Ectodermal cell (in vitro differentiated cells): Measurements from ENCODE around the gene USP20.

Experiments used
- H3K27ac ChIP-seq: 2 replicates; pipeline ENCODE4 v1.7.0; 2013; ENCODE audit warnings: mild to moderate bottlenecking, low read depth, low read length; ENCODE audit not compliant: insufficient read depth, poor library complexity, severe bottlenecking
- H3K27me3 ChIP-seq: 2 replicates; pipeline ENCODE4 v1.7.0; 2013; ENCODE audit warnings: mild to moderate bottlenecking, low read length; ENCODE audit not compliant: insufficient read depth, control insufficient read depth, poor library complexity, severe bottlenecking
- H3K36me3 ChIP-seq: one replicate; pipeline ENCODE4 v1.7.0; 2013; ENCODE audit warnings: low read length; ENCODE audit not compliant: control insufficient read depth, insufficient read depth
- H3K4me1 ChIP-seq: one replicate; pipeline ENCODE4 v1.7.0; 2013; ENCODE audit warnings: low read length; ENCODE audit not compliant: control insufficient read depth, insufficient read depth
- H3K4me3 ChIP-seq: 2 replicates; pipeline ENCODE4 v1.7.0; 2013; ENCODE audit warnings: low read depth, low read length, control low read depth; ENCODE audit not compliant: insufficient read depth
- H3K9me3 ChIP-seq: 2 replicates; pipeline ENCODE4 v1.7.0; 2013; ENCODE audit warnings: mild to moderate bottlenecking, low read length, moderate library complexity; ENCODE audit not compliant: control insufficient read depth
- WGBS, 2 experiments: methylation state at CpG; one replicate each; pipeline ENCODE4 v1.1.7; 2013; ENCODE audit warnings: missing lambda C conversion rate in 2 of 2; 5-methylcytosine and 5-hydroxymethylcytosine counted together

The USP20 gene

DNA sequence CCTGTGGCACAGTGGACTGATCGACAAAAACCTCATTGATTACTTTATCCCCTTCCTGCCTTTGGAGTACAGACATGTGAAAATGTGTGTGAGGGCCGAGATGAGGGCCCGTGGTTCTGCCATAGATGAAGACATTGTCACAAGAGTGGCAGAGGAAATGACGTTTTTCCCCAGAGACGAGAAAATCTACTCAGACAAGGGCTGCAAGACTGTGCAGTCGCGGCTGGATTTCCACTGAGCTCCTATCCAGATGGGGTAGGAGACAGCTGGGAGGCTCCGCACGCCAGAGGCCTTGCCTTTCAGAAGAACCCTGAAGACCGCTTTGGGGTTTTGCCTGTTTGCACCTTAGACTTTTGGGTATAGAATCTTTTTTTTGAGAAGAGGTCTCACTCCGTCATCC is 25.9 kb upstream of the USP20 start:
- Histone ChIP-seq H3K27ac (peak overlapping the region; percentile 3), H3K4me1 (peaks cover under 1% of the 10 kb centered on the region), H3K9me3 (no peaks in the 10 kb centered on the region), H3K27me3 (no peaks in the 10 kb centered on the region), H3K36me3 (peaks cover 8% of the 10 kb centered on the region), H3K4me3 (no peak overlapping the region)
- WGBS, 2 experiments: 95 to 96% methylated on average over 11 of the region's 11 CpGs

GRCh38 chr9:129810116-129810515 is 25.1 kb upstream of the USP20 start:
- H3K4me1 ChIP-seq: no peaks in the 10 kb centered on the region
- H3K27ac ChIP-seq: no peak overlapping the region
- H3K9me3 ChIP-seq: no peaks in the 10 kb centered on the region
- H3K4me3 ChIP-seq: no peak overlapping the region
- 95 to 97% methylated on average over 11 of the region's 11 CpGs for WGBS, 2 experiments
- peaks cover 8% of the 10 kb centered on the region for H3K36me3 ChIP-seq
- no peaks in the 10 kb centered on the region for H3K27me3 ChIP-seq

DNA sequence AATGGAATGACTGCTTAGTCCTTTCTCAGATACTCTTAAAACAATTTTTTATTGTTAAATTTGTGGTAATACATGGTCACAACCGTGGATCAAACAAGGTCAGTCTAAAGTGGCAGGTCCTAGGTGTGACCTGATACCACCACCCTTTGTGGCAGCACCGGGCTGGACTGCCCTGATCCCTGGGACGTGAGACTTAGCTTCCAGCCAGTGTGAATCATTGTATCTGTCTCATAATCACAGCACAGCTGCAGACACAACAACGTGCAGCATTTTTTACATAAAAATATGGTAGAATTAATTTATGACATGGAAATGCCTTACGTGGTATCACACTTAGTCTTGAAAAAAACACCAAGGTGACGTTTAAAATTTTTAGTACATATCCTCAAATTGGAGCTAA is 24.5 kb upstream of the USP20 start:
- Histone ChIP-seq H3K27ac (no peak overlapping the region), H3K36me3 (peaks cover 11% of the 10 kb centered on the region), H3K9me3 (no peaks in the 10 kb centered on the region), H3K4me3 (no peak overlapping the region), H3K4me1 (no peaks in the 10 kb centered on the region), H3K27me3 (no peaks in the 10 kb centered on the region)
- 91 to 99% methylated on average over 5 to 6 of the region's 6 CpGs for WGBS, 2 experiments

DNA sequence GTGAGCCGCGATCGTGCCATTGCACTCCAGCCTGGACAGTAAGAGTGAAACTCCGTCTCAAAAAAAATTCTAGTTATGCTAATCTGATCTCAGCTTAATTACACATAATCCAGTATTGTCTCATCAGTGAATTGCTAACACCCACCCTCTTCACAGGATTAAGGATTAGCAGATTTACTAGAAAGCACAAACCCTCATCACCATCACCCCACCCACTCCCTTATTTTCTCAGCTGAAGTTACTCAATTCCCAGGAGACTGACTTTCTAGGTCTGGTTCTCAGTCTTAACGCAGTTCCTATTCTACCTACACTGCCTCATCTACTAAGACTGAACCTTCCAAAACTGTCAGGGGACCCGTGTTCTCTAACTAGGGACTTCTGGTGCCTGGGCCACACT is 23.3 kb upstream of the USP20 start:
- 90 to 95% methylated on average over 6 of the region's 6 CpGs for WGBS, 2 experiments
- H3K36me3 ChIP-seq: peaks cover 15% of the 10 kb centered on the region

DNA sequence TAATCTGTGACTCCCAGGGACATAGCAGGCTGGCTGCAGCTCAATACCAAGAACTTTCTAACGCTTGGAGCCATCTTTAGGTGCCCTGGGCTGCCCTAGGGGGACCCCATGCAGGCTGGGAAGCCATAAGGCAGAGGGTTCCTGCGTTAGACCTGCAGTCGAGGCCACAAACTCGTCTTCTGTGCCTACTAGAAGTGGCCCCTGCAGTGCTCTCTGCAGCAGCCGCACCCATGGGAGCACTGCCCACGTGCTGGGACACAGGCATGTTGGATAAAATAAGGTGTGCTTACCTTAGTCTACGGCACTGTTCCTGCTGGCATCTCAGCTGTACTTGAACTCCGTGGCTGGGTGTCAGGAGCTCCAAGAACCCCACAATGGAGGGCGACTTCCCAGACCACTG is 22.9 kb upstream of the USP20 start:
- Histone ChIP-seq H3K9me3 (no peaks in the 10 kb centered on the region), H3K27me3 (no peaks in the 10 kb centered on the region), H3K36me3 (peaks cover 18% of the 10 kb centered on the region), H3K27ac (no peak overlapping the region), H3K4me3 (no peak overlapping the region), H3K4me1 (no peaks in the 10 kb centered on the region)
- WGBS, 2 experiments: 94 to 96% methylated on average over 9 of the region's 9 CpGs

More for the DNA sequence above, 23.3 kb upstream of the USP20 start:
- no peak overlapping the region for H3K27ac ChIP-seq
- no peak overlapping the region for H3K4me3 ChIP-seq
- H3K4me1 ChIP-seq: no peaks in the 10 kb centered on the region
- H3K9me3 ChIP-seq: no peaks in the 10 kb centered on the region
- no peaks in the 10 kb centered on the region for H3K27me3 ChIP-seq

DNA sequence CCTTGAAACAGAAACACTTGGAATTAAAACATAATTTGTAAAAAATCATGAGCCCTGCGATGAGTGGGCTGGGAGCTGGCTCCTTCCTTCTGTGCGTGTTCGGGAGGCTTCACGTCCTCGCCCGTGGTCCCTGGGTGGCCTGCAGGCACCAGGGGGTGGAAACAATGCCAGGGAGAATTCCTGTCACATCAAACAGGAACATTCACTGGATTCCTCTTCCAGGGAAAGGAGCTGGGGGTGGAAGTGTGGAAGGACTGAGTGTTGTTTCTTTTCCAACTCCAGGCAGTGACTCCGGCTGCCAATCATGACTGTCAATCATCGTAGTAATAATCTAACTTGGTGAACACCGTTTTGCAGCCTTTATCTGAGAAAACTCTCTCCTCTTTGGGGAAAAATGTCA is 21.6 kb upstream of the USP20 start:
- H3K27ac ChIP-seq: no peak overlapping the region
- no peaks in the 10 kb centered on the region for H3K27me3 ChIP-seq
- H3K4me1 ChIP-seq: no peaks in the 10 kb centered on the region

GRCh38 chr9:129814432-129815223 is 20.6 kb upstream of the USP20 start:
- Histone ChIP-seq H3K36me3 (peaks cover 29% of the 10 kb centered on the region), H3K4me1 (no peaks in the 10 kb centered on the region), H3K27me3 (no peaks in the 10 kb centered on the region), H3K4me3 (no peak overlapping the region), H3K27ac (no peak overlapping the region), H3K9me3 (no peaks in the 10 kb centered on the region)
- WGBS, 2 experiments: 93 to 94% methylated on average over 17 of the region's 17 CpGs

More for the DNA sequence above, 21.6 kb upstream of the USP20 start:
- no peaks in the 10 kb centered on the region for H3K9me3 ChIP-seq
- peaks cover 25% of the 10 kb centered on the region for H3K36me3 ChIP-seq
- 81% methylated on average over 9 of the region's 9 CpGs for WGBS, 2 experiments
- no peak overlapping the region for H3K4me3 ChIP-seq

GRCh38 chr9:129815278-129815677 is 20.0 kb upstream of the USP20 start:
- H3K9me3 ChIP-seq: no peaks in the 10 kb centered on the region
- no peaks in the 10 kb centered on the region for H3K4me1 ChIP-seq
- 95 to 97% methylated on average over 11 of the region's 11 CpGs for WGBS, 2 experiments
- H3K4me3 ChIP-seq: no peak overlapping the region
- no peaks in the 10 kb centered on the region for H3K27me3 ChIP-seq
- H3K27ac ChIP-seq: no peak overlapping the region
- peaks cover 31% of the 10 kb centered on the region for H3K36me3 ChIP-seq

DNA sequence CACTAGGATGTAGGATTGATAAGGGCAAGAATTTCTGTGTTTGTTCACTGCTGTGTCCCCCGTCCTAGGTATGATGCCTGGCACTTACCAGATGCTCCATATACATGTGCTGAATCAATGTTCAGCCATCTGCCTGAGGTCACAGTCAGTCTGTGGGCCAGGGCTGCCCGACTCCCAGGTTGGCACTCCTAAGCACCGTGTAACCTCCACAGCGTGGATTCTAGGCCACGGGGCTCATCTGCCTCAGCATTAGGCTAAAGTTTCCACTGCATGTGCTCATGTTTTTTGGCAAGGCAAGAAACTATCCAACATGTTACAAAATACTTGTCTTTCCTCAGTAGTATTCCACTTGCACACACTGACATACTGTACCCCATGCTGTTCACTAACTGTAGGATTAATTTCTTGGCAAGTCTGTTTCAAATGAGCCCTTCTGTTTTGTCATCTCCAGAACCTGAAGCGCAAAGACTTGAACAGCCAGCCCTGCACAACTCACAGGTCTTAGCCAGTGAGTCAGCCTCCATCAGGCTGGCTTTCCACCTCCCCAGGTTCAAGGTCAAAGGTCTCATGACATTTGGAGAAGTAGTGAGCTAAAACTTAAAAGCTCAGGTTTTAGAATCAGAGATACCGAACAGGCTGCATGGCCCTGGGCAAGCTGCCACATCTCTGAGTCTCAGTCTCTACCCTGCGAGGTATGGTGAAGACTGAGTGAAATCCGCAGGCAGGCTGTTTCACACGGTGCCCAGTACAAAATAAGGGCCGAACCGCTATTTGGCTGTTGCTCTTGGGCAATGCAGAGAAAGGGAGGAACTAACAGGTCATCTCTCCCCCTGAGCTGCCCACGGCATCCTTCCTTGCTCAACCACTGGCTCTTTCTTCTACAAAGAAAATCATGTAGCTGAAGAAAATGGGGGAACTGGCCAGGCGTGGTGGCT is 18.5 kb upstream of the USP20 start:
- Histone ChIP-seq H3K27ac (no peak overlapping the region), H3K4me3 (no peak overlapping the region), H3K9me3 (no peaks in the 10 kb centered on the region), H3K27me3 (no peaks in the 10 kb centered on the region), H3K4me1 (no peaks in the 10 kb centered on the region), H3K36me3 (peaks cover 40% of the 10 kb centered on the region)
- 92 to 93% methylated on average over 14 of the region's 14 CpGs for WGBS, 2 experiments

DNA sequence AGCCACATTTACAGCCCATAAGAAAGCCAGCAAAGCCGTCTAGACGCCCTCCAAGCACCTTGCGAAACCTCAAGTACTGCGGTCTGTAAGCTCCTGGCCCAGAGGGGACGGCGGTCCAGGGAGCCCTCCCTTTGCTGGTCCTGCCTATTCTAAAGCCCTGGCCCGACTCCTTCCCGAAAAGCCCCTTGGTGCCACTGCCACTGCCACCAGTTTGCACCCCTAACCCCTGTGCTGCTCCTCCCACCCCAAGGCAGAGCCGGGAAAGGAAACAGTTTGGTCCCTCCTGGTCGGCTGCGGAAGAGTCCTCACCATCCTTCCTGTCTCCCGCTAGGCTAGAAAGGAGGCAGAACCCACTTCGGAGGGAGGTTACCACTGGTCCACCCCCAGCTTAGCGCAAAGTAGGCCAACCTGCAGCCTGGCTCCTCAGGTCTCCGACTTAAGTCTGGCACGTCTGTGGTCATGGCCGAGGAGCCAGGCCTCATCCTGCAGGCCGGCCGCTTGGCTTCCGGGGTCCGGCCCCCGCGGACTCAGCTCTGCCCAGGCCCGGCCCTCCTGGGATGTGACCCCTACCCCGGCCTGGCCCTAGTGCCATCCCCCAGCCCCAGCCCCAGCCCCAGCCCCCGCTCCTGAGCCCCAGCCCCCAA is 12.2 kb upstream of the USP20 start:
- Histone ChIP-seq H3K4me3 (peak overlapping the region; percentile 84), H3K9me3 (no peaks in the 10 kb centered on the region), H3K4me1 (no peaks in the 10 kb centered on the region), H3K36me3 (peaks cover 28% of the 10 kb centered on the region), H3K27me3 (no peaks in the 10 kb centered on the region), H3K27ac (no peak overlapping the region)
- WGBS, 2 experiments: 22 to 26% methylated on average over 25 of the region's 26 CpGs
